Motor neuron (in vitro differentiated cells): ENCODE measurements around the gene PDE6B. TPM values are rescaled to one million over a fixed set of nuclear protein-coding genes. Genes with fewer than 3 reads are reported as not detected.

Source experiments
- ATAC-seq, 8 experiments: fragments of 200-7000 bp; cut with Tn5 transposase; replicated peaks in 6 of 8; 2 replicates each; pipeline ENCODE4 v1.8.0; 2021; ENCODE audit warnings: mild to moderate bottlenecking in 8 of 8, moderate library complexity in 8 of 8
- H3K27ac ChIP-seq, 2 donors: fragments of 250-450 bp; sonication (Bioruptor Pico); 2 replicates each; pipeline ENCODE4 v1.9.0; 2021; ENCODE audit warnings: antibody characterized with exemption in 2 of 2, mild to moderate bottlenecking in 2 of 2, moderate library complexity in 1 of 2
- H3K4me1 ChIP-seq, 2 donors: fragments of 250-450 bp; sonication (Bioruptor Pico); replicated peaks in 1 of 2; 2 replicates each; pipeline ENCODE4 v1.6.1; 2021; ENCODE audit warnings: antibody characterized with exemption in 2 of 2, mild to moderate bottlenecking in 2 of 2, moderate library complexity in 1 of 2
- H3K4me3 ChIP-seq, 5 donors: fragments of 250-450 bp; sonication (Bioruptor Pico); 2 replicates each; pipeline ENCODE4 v1.9.0; 2021; ENCODE audit warnings: antibody characterized with exemption in 5 of 5, mild to moderate bottlenecking in 5 of 5, moderate library complexity in 4 of 5
- WGBS, 10 experiments: fragments of 450-650 bp; shearing (Covaris generic); methylation state at CpG; one replicate each; pipeline ENCODE4 v1.0.0; 2022; 5-methylcytosine and 5-hydroxymethylcytosine counted together
- in situ Hi-C, 9 experiments: fragments of 400-800 bp; cut with MboI; loops; one replicate each; pipeline ENCODE4 v1.15.0; 2021; ENCODE audit warnings: low sequenced_read_pairs in 9 of 9, low pct_unique_long_range_greater_than_20kb in 2 of 9; ENCODE audit not compliant: unreplicated experiment in 9 of 9
- total RNA-seq, 8 experiments: library from RNA; unstranded; fragments of 300-600 nt; gene quantifications; 2 replicates each; pipeline versions ENCODE4 v1.2.3 to v1.2.4, GENCODE V29; 2022

Gene PDE6B
- total RNA-seq, 8 experiments from 2014 or later: 3.8 to 6.4 (median 4.9) TPM

- H3K4me1 ChIP-seq: no peaks in the 10 kb centered on the region
- WGBS, 10 experiments: 80 to 100% (median 93%) methylated on average over 3 of the region's 18 CpGs; no CpG with 5 or more reads in 7 of the 10 experiments
- H3K4me3 ChIP-seq: no peak overlapping the region
- no peak for ATAC-seq
- in situ Hi-C loops: no loop called here
- no peak overlapping the region for H3K27ac ChIP-seq
Measured at GRCh38 chr4:714087-714486, 88.7 kb downstream of the PDE6B start.

GRCh38 chr4:717601-718320 lies 92.4 kb downstream of the PDE6B start:
- in situ Hi-C loops: no loop called here
- Histone ChIP-seq H3K4me1 (no peaks in the 10 kb centered on the region), H3K27ac (no peak overlapping the region), H3K4me3 (no peak overlapping the region)
- ATAC-seq: peak in 3 of 8 experiments; percentile 16 to 25 (median 22)
- 83 to 100% (median 93%) methylated on average over 3 to 10 of the region's 34 CpGs; no CpG with 5 or more reads in 7 of the 10 experiments for WGBS, 10 experiments

GRCh38 chr4:718460-718859 lies 93.1 kb downstream of the PDE6B start:
- peak in 1 of 8 experiments; percentile 16 for ATAC-seq
- Histone ChIP-seq H3K4me1 (no peaks in the 10 kb centered on the region), H3K4me3 (no peak overlapping the region), H3K27ac (no peak overlapping the region)
- in situ Hi-C loops: no loop called here
- WGBS, 10 experiments: 0 to 100% (median 90%) methylated on average over 1 of the region's 8 CpGs; no CpG with 5 or more reads in 6 of the 10 experiments

Other genes starting within 250 kb of the PDE6B start
- 10 to 100 TPM; 22.4 to 71.3 (median 35.9) TPM for gene ZNF721, start 126.4 kb upstream of the PDE6B start, total RNA-seq
- 10 to 100 TPM; 20.4 to 99.5 (median 30.9) TPM for gene PIGG, start 126.4 kb upstream of the PDE6B start, total RNA-seq
- 1 to 10 TPM in 4 of 8 experiments, under 1 TPM in 1, not detected in 3; 0.88 to 3.7 (median 2.3) TPM for gene TMEM271, start 49.3 kb upstream of the PDE6B start, total RNA-seq
- 100 to 1,000 TPM; 668 to 891 (median 799) TPM for gene ATP5ME, start 48.7 kb downstream of the PDE6B start, total RNA-seq
- 10 to 100 TPM in 5 of 8 experiments, 1 to 10 TPM in 3; 6.7 to 41.2 (median 16.8) TPM for gene MYL5, start 49.0 kb downstream of the PDE6B start, total RNA-seq
- gene SLC49A3, start 63.6 kb downstream of the PDE6B start, total RNA-seq: 1 to 10 TPM in 1 of 8 experiments, under 1 TPM in 5, not detected in 2; 0.13 to 1.7 (median 0.37) TPM
- gene PCGF3, start 80.3 kb downstream of the PDE6B start, total RNA-seq: 10 to 100 TPM; 21.8 to 86.9 (median 42.1) TPM
- 10 to 100 TPM in 2 of 8 experiments, 1 to 10 TPM in 6; 1.8 to 15.1 (median 5.4) TPM for gene CPLX1, start 200.6 kb downstream of the PDE6B start, total RNA-seq